Measurements from ENCODE around the gene LIPA. TPM values are rescaled to one million over a fixed set of nuclear protein-coding genes. Genes with fewer than 3 reads are reported as not detected.

LIPA gene
- total RNA-seq, 2 experiments from 2014 or later: 8.9 to 19.4 TPM

DNA sequence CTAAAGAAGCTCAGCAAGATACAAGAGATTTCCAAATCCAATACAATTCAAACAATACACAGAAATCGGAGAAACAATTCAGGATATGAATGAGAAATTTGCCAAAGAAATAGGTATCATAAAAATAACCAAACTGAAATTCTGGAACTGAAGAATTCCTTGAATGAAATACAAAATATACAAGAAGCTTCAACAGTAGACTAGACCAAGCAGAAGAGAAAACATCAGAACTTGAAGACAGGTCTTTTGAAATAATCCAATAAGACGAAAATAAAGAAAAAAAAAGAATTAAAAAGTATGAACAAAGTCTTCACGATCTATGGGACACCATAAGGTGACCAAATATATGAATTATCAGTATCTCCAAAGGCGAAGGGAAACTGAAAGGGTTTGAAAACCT, 47.5 kb upstream of the LIPA start:
- intact Hi-C loops (cut with micrococcal nuclease; ENCODE audit: unreplicated experiment): no loop called here
- POLR2A ChIA-PET: interaction anchor here (1.2 kb wide), 1 partner anchor 212 kb away, joined by 4 read pairs; no protein-coding TSS in a partner anchor
- H3K27ac ChIP-seq (ENCODE audit: low read depth, low read length, poor library complexity, severe bottlenecking): no peak overlapping the region
- no peak for DNase-seq (ENCODE audit: low spot score)
- no peaks in the 10 kb centered on the region for H3K79me2 ChIP-seq (ENCODE audit: insufficient read depth, low read depth, low read length)
- BruUV-seq (replicated peaks): no TSS peak
- no peak overlapping the region for H3K4me3 ChIP-seq (ENCODE audit: low read depth, low read length, poor library complexity, severe bottlenecking)
- no peaks in the 10 kb centered on the region for H4K20me1 ChIP-seq (ENCODE audit: insufficient read depth, low read length)
- H3K9me3 ChIP-seq (ENCODE audit: low read length): no peaks in the 10 kb centered on the region; the same call in 1 of the 2 replicates
- no peak overlapping the region for H2AFZ ChIP-seq (ENCODE audit: low read length)
- no peak overlapping the region for H3K4me2 ChIP-seq (ENCODE audit: low read length)
- H3K4me1 ChIP-seq (ENCODE audit: insufficient read depth, low read length, poor library complexity, severe bottlenecking): peaks cover 17% of the 10 kb centered on the region
- H3K9me2 ChIP-seq (ENCODE audit: insufficient read depth, low read length): no peaks in the 10 kb centered on the region
- TF ChIP-seq EZH2phosphoT487 (IDR thresholded peaks at IDR 0.05; ENCODE audit: borderline replicate concordance, low read depth, low read length) (no peak), CTCF (conservative IDR thresholded peaks at IDR 0.05; ENCODE audit: low read length) (no peak)
- H3K36me3 ChIP-seq (ENCODE audit: insufficient read depth, low read length): no peaks in the 10 kb centered on the region
- CTCF ChIA-PET (ENCODE audit: unreplicated experiment): no interaction called here

- Histone ChIP-seq H2AFZ (ENCODE audit: low read length) (no peak overlapping the region), H4K20me1 (ENCODE audit: insufficient read depth, low read length) (no peaks in the 10 kb centered on the region), H3K79me2 (ENCODE audit: insufficient read depth, low read depth, low read length) (no peaks in the 10 kb centered on the region), H3K4me2 (ENCODE audit: low read length) (no peak overlapping the region), H3K9me3 (ENCODE audit: low read length) (no peaks in the 10 kb centered on the region; the same call in 1 of the 2 replicates), H3K27ac (ENCODE audit: low read depth, low read length, poor library complexity, severe bottlenecking) (no peak overlapping the region), H3K36me3 (ENCODE audit: insufficient read depth, low read length) (no peaks in the 10 kb centered on the region), H3K4me1 (ENCODE audit: insufficient read depth, low read length, poor library complexity, severe bottlenecking) (peaks cover 16% of the 10 kb centered on the region), H3K4me3 (ENCODE audit: low read depth, low read length, poor library complexity, severe bottlenecking) (no peak overlapping the region), H3K9me2 (ENCODE audit: insufficient read depth, low read length) (no peaks in the 10 kb centered on the region)
- TF ChIP-seq EZH2phosphoT487 (IDR thresholded peaks at IDR 0.05; ENCODE audit: borderline replicate concordance, low read depth, low read length): no peak
- BruUV-seq (replicated peaks): no TSS peak
- no peak for DNase-seq (ENCODE audit: low spot score)
- ChIA-PET POLR2A (no interaction called here), CTCF (ENCODE audit: unreplicated experiment) (no interaction called here)
- intact Hi-C loops (cut with micrococcal nuclease; ENCODE audit: unreplicated experiment): no loop called here
Measured at GRCh38 chr10:89297791-89298190, 46.2 kb upstream of the LIPA start.

- Histone ChIP-seq H2AFZ (ENCODE audit: low read length) (no peak overlapping the region), H3K4me3 (ENCODE audit: low read depth, low read length, poor library complexity, severe bottlenecking) (no peak overlapping the region), H3K79me2 (ENCODE audit: insufficient read depth, low read depth, low read length) (no peaks in the 10 kb centered on the region), H3K9me3 (ENCODE audit: low read length) (no peaks in the 10 kb centered on the region; the same call in 1 of the 2 replicates), H3K36me3 (ENCODE audit: insufficient read depth, low read length) (no peaks in the 10 kb centered on the region), H3K4me1 (ENCODE audit: insufficient read depth, low read length, poor library complexity, severe bottlenecking) (peaks cover 12% of the 10 kb centered on the region), H3K27ac (ENCODE audit: low read depth, low read length, poor library complexity, severe bottlenecking) (no peak overlapping the region), H3K9me2 (ENCODE audit: insufficient read depth, low read length) (no peaks in the 10 kb centered on the region), H3K4me2 (ENCODE audit: low read length) (no peak overlapping the region), H4K20me1 (ENCODE audit: insufficient read depth, low read length) (no peaks in the 10 kb centered on the region)
- intact Hi-C loops (cut with micrococcal nuclease; ENCODE audit: unreplicated experiment): no loop called here
- no peak for DNase-seq (ENCODE audit: low spot score)
- POLR2A ChIA-PET: no interaction called here
- CTCF ChIA-PET (ENCODE audit: unreplicated experiment): no interaction called here
- BruUV-seq (replicated peaks): no TSS peak
- TF ChIP-seq CTCF (conservative IDR thresholded peaks at IDR 0.05; ENCODE audit: low read length) (no peak), EZH2phosphoT487 (IDR thresholded peaks at IDR 0.05; ENCODE audit: borderline replicate concordance, low read depth, low read length) (no peak)
Measured at GRCh38 chr10:89297356-89297755, 45.8 kb upstream of the LIPA start.
